Measurements from ENCODE around the gene CNOT10.
"Not testable (repeated sequence)": the region's sequence is repeated elsewhere in the genome, so short reads cannot be mapped to it uniquely, and the experiment has no call there.

The CNOT10 gene

GRCh38 chr3:32759342-32759741, 74.4 kb downstream of the CNOT10 start:
- DNase-seq = no peak

GRCh38 chr3:32764481-32764880, 79.5 kb downstream of the CNOT10 start:
- DNase-seq = no peak

- DNase-seq = no peak
Observed at GRCh38 chr3:32778389-32778788, 93.4 kb downstream of the CNOT10 start.

- no peak for DNase-seq
Observed at GRCh38 chr3:32780071-32780734, 95.2 kb downstream of the CNOT10 start.

- no peak for DNase-seq
Observed at GRCh38 chr3:32780735-32781210, 95.8 kb downstream of the CNOT10 start.

GRCh38 chr3:32781211-32781968, 96.4 kb downstream of the CNOT10 start:
- DNase-seq = peak; percentile 38 to 49 (median 44)

GRCh38 chr3:32781969-32782270, 96.9 kb downstream of the CNOT10 start:
- DNase-seq = not testable (repeated sequence)

GRCh38 chr3:32782407-32782806, 97.4 kb downstream of the CNOT10 start:
- DNase-seq = no peak

- no peak for DNase-seq
Observed at GRCh38 chr3:32791833-32792232, 106.8 kb downstream of the CNOT10 start.

- DNase-seq = no peak
Observed at GRCh38 chr3:32794487-32795308, 109.7 kb downstream of the CNOT10 start.

- DNase-seq = not testable (repeated sequence)
Observed at GRCh38 chr3:32796384-32796950, 111.5 kb downstream of the CNOT10 start.

GRCh38 chr3:32797776-32798175, 112.8 kb downstream of the CNOT10 start:
- DNase-seq = no peak

- DNase-seq = not testable (repeated sequence)
Observed at GRCh38 chr3:32801440-32801839, 116.5 kb downstream of the CNOT10 start.

- no peak for DNase-seq
Observed at GRCh38 chr3:32813180-32813579, 128.2 kb downstream of the CNOT10 start.

- DNase-seq = no peak
Observed at GRCh38 chr3:32814361-32814760, 129.4 kb downstream of the CNOT10 start.

- DNase-seq = no peak
Observed at GRCh38 chr3:32815841-32816438, 131.0 kb downstream of the CNOT10 start.

GRCh38 chr3:32816439-32817256, 131.7 kb downstream of the CNOT10 start:
- no peak for DNase-seq

- DNase-seq = no peak
Observed at GRCh38 chr3:32817257-32817557, 132.2 kb downstream of the CNOT10 start.

GRCh38 chr3:32817558-32818228, 132.7 kb downstream of the CNOT10 start, which contains the start of gene TRIM71:
Gene TRIM71 (plus strand): TSS chr3:32817997. CDS start chr3:32818081, 84 bp downstream.
- DNase-seq = no peak

GRCh38 chr3:32818229-32818969, 133.4 kb downstream of the CNOT10 start:
- no peak for DNase-seq

Data from activated CD4-positive, CD25-positive, alpha-beta regulatory T cell (primary cell).